T-helper 17 cell (primary cell): Measurements from ENCODE around the gene DYDC2. TPM values are rescaled to one million over a fixed set of nuclear protein-coding genes. Genes with fewer than 3 reads are reported as not detected.

ENCODE experiments used
- ATAC-seq: fragments of 150-1000 bp; cut with Tn5 transposase; 2 replicates; pipeline ENCODE4 v1.10.0; 2021; ENCODE audit warnings: mild to moderate bottlenecking, moderate library complexity
- DNase-seq, 3 donors: peaks; one replicate each; pipeline versions ENCODE4 v3.0.0 to v3.0.0-alpha.2; 2020 to 2021
- H3K9me3 ChIP-seq: one replicate; pipeline ENCODE4 v1.7.0; 2013; ENCODE audit warnings: low read length, mild to moderate bottlenecking; ENCODE audit not compliant: control insufficient read depth, poor library complexity, severe bottlenecking
- H3K27ac Mint-ChIP-seq: one replicate; pipeline ENCODE4 v1.8.0; 2022; ENCODE audit warnings: mild to moderate bottlenecking, moderate library complexity, mixed read lengths
- H3K27me3 Mint-ChIP-seq: one replicate; pipeline ENCODE4 v1.8.0; 2022; ENCODE audit warnings: mixed read lengths
- H3K36me3 Mint-ChIP-seq: one replicate; pipeline ENCODE4 v1.8.0; 2022; ENCODE audit warnings: low read depth, mixed read lengths
- H3K4me1 Mint-ChIP-seq: one replicate; pipeline ENCODE4 v1.8.0; 2022; ENCODE audit warnings: mild to moderate bottlenecking, mixed read lengths
- H3K4me3 Mint-ChIP-seq: one replicate; pipeline ENCODE4 v1.8.0; 2022; ENCODE audit warnings: mild to moderate bottlenecking, moderate library complexity, mixed read lengths
- total RNA-seq, 4 donors: library from RNA in 2 of 4; stranded (reverse) in 2 of 4; gene quantifications; one replicate each; pipeline ENCODE4 v1.2.3 and lab custom pipeline; 2022 to 2026

Gene DYDC2
- total RNA-seq, 2 donors from 2014 or later: not detected

DNA sequence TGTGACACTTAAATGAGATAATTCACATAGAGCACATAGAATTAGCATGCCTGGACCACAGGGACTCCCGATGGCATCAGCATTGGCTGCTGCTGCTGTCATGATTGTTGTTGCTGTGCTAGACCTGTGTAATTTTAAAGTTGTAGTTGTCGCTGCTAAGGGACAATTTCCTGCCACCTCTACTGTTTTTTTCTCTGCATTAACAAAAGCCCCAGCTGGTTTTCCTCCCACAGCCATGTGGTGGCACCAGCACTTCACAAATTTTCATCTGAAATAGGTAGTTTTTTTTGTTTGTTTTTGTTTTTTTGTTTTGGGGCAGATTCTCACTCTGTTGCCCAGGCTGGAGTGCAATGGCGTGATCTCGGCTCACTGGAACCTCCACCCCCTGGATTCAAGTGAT lies 26.4 kb downstream of the DYDC2 start:
- H3K36me3 Mint-ChIP-seq: no peaks in the 10 kb centered on the region
- ATAC-seq: peak; percentile 69
- DNase-seq: peak in 2 of 3 donors; percentile 23 to 38
- H3K4me3 Mint-ChIP-seq: peak overlapping the region; percentile 66
- H3K4me1 Mint-ChIP-seq: peaks cover 12% of the 10 kb centered on the region
- H3K27me3 Mint-ChIP-seq: peaks cover 14% of the 10 kb centered on the region
- H3K27ac Mint-ChIP-seq: no peak overlapping the region
- no peaks in the 10 kb centered on the region for H3K9me3 ChIP-seq

DNA sequence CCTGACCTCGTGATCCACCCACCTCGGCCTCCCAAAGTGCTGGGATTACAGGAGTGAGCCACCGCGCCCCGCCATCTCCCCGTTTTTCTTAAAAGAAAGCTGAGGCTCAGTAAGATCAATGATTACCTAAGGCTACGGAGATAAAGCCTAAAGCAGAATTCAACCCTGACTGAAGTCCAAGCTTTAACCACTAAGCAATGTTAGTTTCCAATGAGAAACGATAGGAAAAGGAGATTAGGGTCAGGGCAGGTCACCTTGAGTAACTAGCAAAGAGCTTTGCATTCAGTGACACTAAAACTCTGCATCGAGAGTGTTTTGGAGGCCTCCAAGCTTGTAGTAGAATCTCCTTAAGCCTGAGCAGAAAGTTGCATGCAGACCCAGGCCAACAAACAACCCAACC lies 34.2 kb downstream of the DYDC2 start:
- Mint-ChIP-seq H3K4me3 (no peak overlapping the region), H3K36me3 (no peaks in the 10 kb centered on the region), H3K4me1 (peaks cover 2% of the 10 kb centered on the region), H3K27ac (no peak overlapping the region), H3K27me3 (peaks cover 28% of the 10 kb centered on the region)
- DNase-seq (no peak), ATAC-seq (no peak)
- no peaks in the 10 kb centered on the region for H3K9me3 ChIP-seq

DNA sequence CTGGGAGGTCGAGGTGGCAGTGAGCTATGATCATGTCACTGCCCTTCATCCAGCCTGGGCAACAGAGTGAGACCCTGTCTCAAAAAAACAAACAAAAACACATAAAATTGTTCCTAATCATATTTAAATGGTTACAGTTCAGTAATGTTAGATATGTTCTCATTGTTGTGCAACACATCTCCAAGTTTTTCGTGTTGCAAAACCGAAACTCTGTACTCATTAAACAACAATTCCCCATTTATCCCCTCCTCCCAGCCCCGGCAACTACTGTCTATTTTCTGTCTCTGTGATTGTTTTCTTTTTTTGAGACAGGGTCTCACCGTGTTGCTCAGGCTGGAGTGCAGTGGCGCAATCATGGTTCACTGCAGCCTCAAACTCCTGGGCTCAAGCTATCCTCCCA lies 35.7 kb downstream of the DYDC2 start:
- Mint-ChIP-seq H3K4me1 (peaks cover 2% of the 10 kb centered on the region), H3K36me3 (no peaks in the 10 kb centered on the region), H3K4me3 (no peak overlapping the region), H3K27ac (no peak overlapping the region), H3K27me3 (peaks cover 24% of the 10 kb centered on the region)
- ATAC-seq (no peak), DNase-seq (no peak)
- no peaks in the 10 kb centered on the region for H3K9me3 ChIP-seq

DNA sequence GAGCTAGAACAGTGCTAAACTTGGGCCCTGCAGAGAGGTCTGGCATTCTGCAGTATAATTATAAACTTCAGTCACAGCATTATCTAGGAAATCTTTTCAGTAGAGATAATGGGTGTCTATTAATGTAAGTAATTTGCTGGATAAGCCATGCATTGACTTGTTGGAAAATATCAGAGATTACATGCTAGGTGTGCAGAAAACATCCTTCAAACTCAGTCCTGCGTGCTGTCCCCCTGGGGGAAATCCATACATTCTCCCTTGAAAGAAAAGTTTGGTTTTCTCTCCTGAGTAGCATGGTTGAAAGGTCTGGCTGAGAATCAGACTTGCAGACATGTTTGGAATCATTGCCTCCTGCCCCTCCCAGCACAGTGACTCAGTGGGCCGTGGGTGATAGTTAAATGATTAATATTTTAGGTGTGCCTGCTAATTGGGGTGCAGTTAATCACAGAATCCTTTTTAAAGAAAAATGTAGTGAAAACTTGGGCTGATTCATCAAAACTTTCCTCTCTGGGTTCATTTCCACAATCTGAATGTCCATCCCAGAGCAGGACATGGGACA lies 37.9 kb downstream of the DYDC2 start:
- ATAC-seq (no peak), DNase-seq (no peak)
- H3K9me3 ChIP-seq: no peaks in the 10 kb centered on the region
- peaks cover 2% of the 10 kb centered on the region for H3K4me1 Mint-ChIP-seq
- peaks cover 19% of the 10 kb centered on the region for H3K27me3 Mint-ChIP-seq
- no peak overlapping the region for H3K4me3 Mint-ChIP-seq
- H3K36me3 Mint-ChIP-seq: no peaks in the 10 kb centered on the region
- H3K27ac Mint-ChIP-seq: no peak overlapping the region

DNA sequence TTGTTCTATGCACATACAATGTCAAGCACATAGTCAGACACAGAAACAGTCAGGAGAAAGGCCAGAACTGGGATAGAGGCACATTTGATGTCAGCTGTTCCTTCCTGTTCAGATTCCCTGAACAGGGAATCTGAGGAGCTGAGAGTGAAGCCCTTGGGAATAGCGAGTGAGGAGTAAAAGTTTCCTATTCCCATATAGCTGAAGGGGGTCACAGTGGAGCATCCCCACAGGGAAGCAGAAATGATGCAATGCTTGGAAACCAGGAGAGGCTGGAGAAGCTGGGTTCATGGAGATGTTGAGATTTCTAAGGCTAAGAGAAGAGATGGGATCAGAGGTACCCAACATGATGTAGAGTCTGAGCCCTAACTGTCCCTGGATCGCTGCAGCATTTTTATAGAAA lies 40.4 kb downstream of the DYDC2 start:
- DNase-seq (no peak), ATAC-seq (no peak)
- Mint-ChIP-seq H3K27ac (no peak overlapping the region), H3K4me3 (no peak overlapping the region), H3K27me3 (peaks cover 9% of the 10 kb centered on the region), H3K36me3 (no peaks in the 10 kb centered on the region), H3K4me1 (no peaks in the 10 kb centered on the region)
- H3K9me3 ChIP-seq: no peaks in the 10 kb centered on the region

DNA sequence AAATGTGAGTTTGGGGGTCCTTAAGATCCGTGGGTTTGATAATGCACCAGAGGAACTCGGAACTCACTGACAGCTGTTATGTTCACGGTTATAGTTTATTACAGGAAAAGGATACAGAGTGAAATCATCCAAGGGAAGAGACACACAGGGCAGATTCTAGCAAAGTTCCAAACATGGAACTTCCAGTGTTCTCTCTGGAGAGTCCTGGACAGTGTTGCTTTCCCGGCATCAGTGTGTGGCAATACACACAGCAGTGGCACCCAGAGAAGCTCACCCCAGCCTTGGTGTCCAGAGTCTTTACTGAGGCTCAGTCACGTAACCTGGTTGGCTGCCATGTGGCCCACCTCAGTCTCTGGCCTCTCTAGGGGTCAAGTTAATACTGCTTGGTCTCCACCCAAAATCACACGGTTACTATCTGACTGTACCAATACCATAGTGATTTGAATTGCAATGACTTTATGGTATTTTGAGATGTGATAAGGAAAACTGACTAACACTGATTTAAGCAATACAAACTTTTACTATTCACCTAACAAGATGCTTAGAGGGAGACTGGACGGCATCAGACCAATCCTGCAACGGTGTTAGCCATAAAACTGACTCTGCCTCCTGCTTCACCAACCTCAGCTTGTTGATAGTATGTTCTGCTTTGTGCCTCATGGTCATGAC lies 43.7 kb downstream of the DYDC2 start:
- no peak for DNase-seq
- Mint-ChIP-seq H3K4me3 (no peak overlapping the region), H3K27me3 (no peaks in the 10 kb centered on the region), H3K4me1 (no peaks in the 10 kb centered on the region), H3K36me3 (no peaks in the 10 kb centered on the region), H3K27ac (no peak overlapping the region)
- no peaks in the 10 kb centered on the region for H3K9me3 ChIP-seq
- no peak for ATAC-seq

DNA sequence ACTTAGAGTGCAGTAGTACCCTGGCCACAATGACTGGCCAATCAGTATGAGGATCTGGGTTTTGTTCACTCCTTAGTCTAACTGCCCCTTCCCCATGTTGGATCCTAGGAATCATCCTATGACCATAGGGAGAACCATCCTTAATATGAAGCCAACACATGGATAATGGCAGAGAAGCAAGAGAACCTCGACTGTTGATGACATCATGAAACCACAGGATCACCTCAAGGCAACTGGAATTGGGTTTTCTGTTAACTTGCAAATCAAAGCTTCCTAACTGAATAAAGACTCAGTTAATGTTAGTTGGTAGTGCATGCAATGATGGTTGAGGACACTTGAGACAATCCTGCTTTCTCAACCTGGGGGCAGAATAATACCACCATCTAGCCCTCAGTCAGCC lies 48.5 kb downstream of the DYDC2 start:
- H3K27ac Mint-ChIP-seq: no peak overlapping the region
- H3K36me3 Mint-ChIP-seq: no peaks in the 10 kb centered on the region
- DNase-seq: no peak
- H3K9me3 ChIP-seq: no peaks in the 10 kb centered on the region
- no peak overlapping the region for H3K4me3 Mint-ChIP-seq
- no peak for ATAC-seq
- H3K27me3 Mint-ChIP-seq: peaks cover 8% of the 10 kb centered on the region
- H3K4me1 Mint-ChIP-seq: peaks cover 6% of the 10 kb centered on the region

DNA sequence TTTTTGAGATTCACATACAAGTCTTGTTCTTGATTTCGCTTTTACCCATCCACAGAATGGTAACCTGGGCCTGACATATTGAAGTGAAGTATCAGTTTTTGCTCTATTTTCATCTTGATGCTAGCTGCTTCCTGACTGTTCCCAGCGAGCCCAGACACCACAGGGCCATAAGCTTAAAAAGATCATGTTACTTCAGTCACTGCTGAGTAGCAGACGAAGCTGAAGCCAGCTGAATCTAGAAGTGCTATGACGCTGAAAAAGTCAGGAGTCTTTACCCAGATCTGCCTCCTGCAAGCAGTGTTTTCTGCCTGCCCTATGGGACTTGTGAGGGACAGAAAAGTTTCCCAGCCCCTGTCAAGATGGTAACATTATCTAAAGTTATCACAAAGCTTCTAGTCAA lies 49.0 kb downstream of the DYDC2 start:
- Mint-ChIP-seq H3K4me1 (peaks cover 7% of the 10 kb centered on the region), H3K27ac (no peak overlapping the region), H3K4me3 (no peak overlapping the region), H3K27me3 (peaks cover 8% of the 10 kb centered on the region), H3K36me3 (no peaks in the 10 kb centered on the region)
- ATAC-seq (no peak), DNase-seq (no peak)
- H3K9me3 ChIP-seq: no peaks in the 10 kb centered on the region

DNA sequence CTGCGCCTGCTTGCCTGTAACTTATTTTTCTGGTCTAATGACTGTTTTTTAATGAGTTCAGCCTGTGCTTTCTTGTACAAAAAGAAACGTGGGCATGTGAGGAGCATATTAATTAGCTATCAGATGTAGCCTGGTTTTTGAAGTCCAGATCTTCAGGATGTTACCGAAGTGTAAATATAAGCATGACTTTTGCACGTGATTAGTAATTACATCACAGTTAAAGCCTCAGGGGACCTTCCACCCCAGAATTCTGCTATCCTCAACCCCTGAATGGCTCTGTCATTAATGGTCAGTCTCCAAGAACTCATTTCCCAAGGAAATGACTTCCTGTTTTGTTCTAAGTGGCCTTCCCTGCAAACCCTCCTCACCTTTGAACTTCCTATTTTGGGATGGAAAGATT lies 49.6 kb downstream of the DYDC2 start:
- no peak overlapping the region for H3K27ac Mint-ChIP-seq
- peaks cover 8% of the 10 kb centered on the region for H3K27me3 Mint-ChIP-seq
- H3K4me1 Mint-ChIP-seq: peaks cover 11% of the 10 kb centered on the region
- H3K4me3 Mint-ChIP-seq: no peak overlapping the region
- no peaks in the 10 kb centered on the region for H3K9me3 ChIP-seq
- H3K36me3 Mint-ChIP-seq: no peaks in the 10 kb centered on the region
- DNase-seq: no peak
- no peak for ATAC-seq

DNA sequence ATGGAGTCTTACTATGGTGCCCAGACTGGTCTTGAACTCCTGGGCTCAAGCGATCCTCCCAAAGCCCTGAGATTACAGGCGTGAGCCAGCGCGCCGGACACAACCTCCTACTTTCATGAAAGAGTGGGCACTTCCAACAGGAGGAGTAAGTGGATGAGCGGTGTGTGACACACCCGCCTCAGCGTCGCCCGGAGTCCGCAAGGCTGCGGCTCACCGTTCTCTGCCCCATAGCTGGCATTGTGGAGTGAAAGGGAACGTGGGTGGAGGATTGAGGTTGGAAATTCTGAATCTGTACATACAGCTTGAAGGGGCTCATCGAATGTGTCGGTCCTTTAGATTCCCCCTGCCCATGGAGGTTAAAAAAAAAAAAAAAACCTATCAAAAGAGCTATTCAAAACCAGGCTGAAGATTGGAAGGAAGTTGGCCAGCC lies 51.2 kb downstream of the DYDC2 start:
- H3K36me3 Mint-ChIP-seq: no peaks in the 10 kb centered on the region
- no peaks in the 10 kb centered on the region for H3K9me3 ChIP-seq
- peaks cover 16% of the 10 kb centered on the region for H3K4me1 Mint-ChIP-seq
- DNase-seq (no peak), ATAC-seq (peak; percentile 23)
- peak overlapping the region; percentile 86 for H3K27ac Mint-ChIP-seq
- H3K4me3 Mint-ChIP-seq: peak overlapping the region; percentile 95
- peaks cover 8% of the 10 kb centered on the region for H3K27me3 Mint-ChIP-seq

DNA sequence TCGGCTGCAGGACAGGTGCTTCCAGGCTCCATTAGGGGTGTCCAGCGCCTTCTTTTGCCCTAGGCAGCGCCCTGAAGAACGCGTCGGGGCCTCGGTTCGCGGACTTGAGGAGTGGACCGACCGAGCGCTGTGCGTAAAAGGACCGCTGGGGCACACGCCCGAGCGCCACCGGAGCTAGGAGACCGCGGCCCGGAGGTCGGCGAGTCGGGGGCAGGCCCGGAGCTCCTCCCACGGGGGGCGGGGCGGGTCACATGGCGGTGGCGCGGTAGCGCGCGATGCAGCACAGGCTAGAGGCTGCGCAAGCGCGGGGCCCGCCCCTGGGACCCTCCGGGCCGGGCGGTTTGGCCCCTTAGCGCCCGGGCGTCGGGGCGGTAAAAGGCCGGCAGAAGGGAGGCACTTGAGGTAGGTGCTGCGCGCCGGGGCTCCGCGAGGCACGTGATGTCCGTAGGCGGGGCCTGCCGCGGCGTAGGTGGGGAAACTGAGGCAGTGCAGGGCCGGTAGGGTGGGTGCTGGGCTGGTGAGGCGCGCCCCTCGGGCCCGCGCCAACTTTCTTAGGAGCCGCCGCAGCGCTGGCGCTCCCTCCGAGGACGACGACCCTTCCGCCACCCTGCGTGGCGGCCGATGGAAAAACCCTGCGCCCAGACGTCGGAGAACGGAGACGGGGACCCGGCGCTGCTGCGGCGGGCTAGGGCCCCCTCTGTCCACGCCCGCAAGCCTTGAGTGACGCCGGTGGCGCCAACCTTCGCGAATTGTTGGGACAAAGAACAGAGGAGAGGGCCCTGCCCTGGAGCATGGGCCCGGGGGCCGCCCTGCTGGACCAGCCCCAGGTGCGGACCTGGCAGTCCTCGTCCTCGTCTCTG lies 51.9 kb downstream of the DYDC2 start, which contains the start of gene PRXL2A:
Gene PRXL2A (plus strand): TSS at position 310 of the 860 bp plus-strand sequence. CDS start 11,917 bp downstream, outside the sequence.
- H3K27me3 Mint-ChIP-seq: peaks cover 8% of the 10 kb centered on the region
- peaks cover 18% of the 10 kb centered on the region for H3K4me1 Mint-ChIP-seq
- peak within 1 kb of the TSS; percentile 86 for H3K27ac Mint-ChIP-seq
- H3K4me3 Mint-ChIP-seq: peak within 1 kb of the TSS; percentile 95
- H3K9me3 ChIP-seq: no peaks in the 10 kb centered on the region
- ATAC-seq (peak; percentile 98), DNase-seq (peak; percentile 65 to 68 (median 66))
- H3K36me3 Mint-ChIP-seq: no peaks in the 10 kb centered on the region

DNA sequence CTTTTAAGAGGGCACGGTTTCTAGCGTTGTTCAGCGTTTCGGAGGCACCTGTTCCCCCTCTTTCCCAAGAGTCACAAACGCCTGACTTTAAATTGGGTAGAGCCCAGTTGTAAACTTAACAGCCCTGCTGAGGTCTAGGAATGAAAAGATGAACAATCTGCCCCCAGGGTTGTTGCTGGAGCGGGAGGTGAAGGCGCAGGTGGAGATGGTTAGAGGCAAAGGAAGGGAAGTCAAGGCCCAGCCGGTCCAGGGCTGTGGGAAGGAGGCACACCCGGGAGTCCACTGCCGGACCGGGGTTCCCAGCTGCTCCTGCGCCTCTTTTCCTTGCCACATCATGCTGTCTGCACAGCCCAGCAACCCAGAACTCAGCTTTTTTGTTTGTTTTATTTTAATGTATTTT lies 52.5 kb downstream of the DYDC2 start:
- no peak for ATAC-seq
- H3K9me3 ChIP-seq: no peaks in the 10 kb centered on the region
- Mint-ChIP-seq H3K4me1 (peaks cover 18% of the 10 kb centered on the region), H3K27me3 (peaks cover 8% of the 10 kb centered on the region), H3K36me3 (no peaks in the 10 kb centered on the region), H3K4me3 (peak overlapping the region; percentile 95), H3K27ac (no peak overlapping the region)
- DNase-seq: no peak

DNA sequence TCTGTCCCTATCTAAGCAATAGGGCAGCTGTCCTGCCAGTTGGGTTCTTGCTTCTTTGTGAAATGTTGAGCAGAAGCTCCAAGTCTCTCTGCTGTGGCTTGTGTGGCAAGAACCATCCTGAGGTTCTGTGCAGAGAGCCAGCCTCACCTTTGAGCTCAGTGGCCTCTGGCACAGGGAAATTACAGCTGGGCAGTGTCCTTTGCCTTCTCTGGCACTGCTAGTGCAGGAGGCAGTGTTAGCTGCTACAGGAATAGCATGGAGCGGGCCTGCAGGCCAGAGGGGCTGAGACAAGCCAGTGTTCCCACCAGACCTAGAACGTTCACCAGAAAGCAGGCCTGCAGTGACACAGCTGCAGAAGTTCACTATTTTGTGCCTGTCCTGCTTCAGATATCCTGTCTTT lies 53.5 kb downstream of the DYDC2 start:
- H3K4me1 Mint-ChIP-seq: peaks cover 18% of the 10 kb centered on the region

More for the DNA sequence above, 53.5 kb downstream of the DYDC2 start:
- Mint-ChIP-seq H3K27me3 (peaks cover 8% of the 10 kb centered on the region), H3K27ac (no peak overlapping the region), H3K36me3 (no peaks in the 10 kb centered on the region), H3K4me3 (peak overlapping the region; percentile 21)
- no peak for ATAC-seq
- no peak for DNase-seq
- H3K9me3 ChIP-seq: no peaks in the 10 kb centered on the region
